Mucosa of descending colon (tissue), 3 donors: Measurements from ENCODE around the gene TMEM50B. TPM values are rescaled to one million over a fixed set of nuclear protein-coding genes. Genes with fewer than 3 reads are reported as not detected.

Source experiments
- ATAC-seq: fragments of 200-7000 bp; cut with Tn5 transposase; one replicate; pipeline ENCODE4 v1.9.1; 2020; ENCODE audit warnings: mild to moderate bottlenecking, moderate library complexity
- DNase-seq, 3 donors: peaks; one replicate each; pipeline ENCODE4 v3.0.0-alpha.2; 2020
- H3K36me3 ChIP-seq: fragments of 200-600 bp; one replicate; pipeline ENCODE4 v1.8.0; 2021; ENCODE audit warnings: low read depth, mild to moderate bottlenecking
- H3K4me1 ChIP-seq: fragments of 200-600 bp; one replicate; pipeline ENCODE4 v1.8.0; 2021; ENCODE audit warnings: low read depth, mild to moderate bottlenecking
- H3K4me3 ChIP-seq: fragments of 200-600 bp; one replicate; pipeline ENCODE4 v1.8.0; 2021; ENCODE audit warnings: mild to moderate bottlenecking
- H3K9me3 ChIP-seq: fragments of 200-600 bp; one replicate; pipeline ENCODE4 v1.8.0; 2021; ENCODE audit warnings: mild to moderate bottlenecking
- CTCF ChIP-seq: fragments of 200-600 bp; IDR thresholded peaks from one replicate; pipeline ENCODE4 v1.8.0; 2022; ENCODE audit warnings: antibody characterized with exemption, mild to moderate bottlenecking
- intact Hi-C, 2 donors: fragments of 100-400 bp; cut with DNase I in 1 of 2; cut with micrococcal nuclease in 1 of 2; formaldehyde crosslinking; loops; one replicate each; pipeline versions ENCODE4 v1.11.0 to v1.11.1; 2022; cut with DNase I, micrococcal nuclease
- total RNA-seq, 3 donors: library from RNA; stranded (reverse); fragmentation: NEBNext Ultra II Directional in 2 of 3; extraction: Animal tissue kit (Norgen Biotek cat#: 25700) in 2 of 3; gene quantifications; one replicate each; pipeline versions ENCODE4 v1.2.1 to v1.2.4, GENCODE V29; 2021 to 2023
- donor health status: DM: no; HTN: no; CAD: no; lungs with moderate emphysema.
- donor health status: DM: no; HTN: no; CAD: no.
- donor health status: DM: no; HTN: yes; CAD: no.

Gene TMEM50B
- total RNA-seq, 3 donors from 2014 or later: 40.5 to 53.1 (median 42.2) TPM

GRCh38 chr21:33433425-33434114 lies 46.2 kb downstream of the TMEM50B start:
- peaks cover 3% of the 10 kb centered on the region for H3K36me3 ChIP-seq
- DNase-seq (no peak), ATAC-seq (peak; percentile 20)
- intact Hi-C loops: no loop called here
- TF ChIP-seq CTCF: no peak
- H3K9me3 ChIP-seq: no peaks in the 10 kb centered on the region
- H3K4me3 ChIP-seq: no peak overlapping the region
- no peaks in the 10 kb centered on the region for H3K4me1 ChIP-seq

GRCh38 chr21:33433001-33433400 lies 46.8 kb downstream of the TMEM50B start:
- H3K4me3 ChIP-seq: no peak overlapping the region
- no peak for TF ChIP-seq CTCF
- no peaks in the 10 kb centered on the region for H3K9me3 ChIP-seq
- intact Hi-C loops: no loop called here
- ATAC-seq (no peak), DNase-seq (no peak)
- peaks cover 3% of the 10 kb centered on the region for H3K36me3 ChIP-seq
- H3K4me1 ChIP-seq: no peaks in the 10 kb centered on the region

- no peak for DNase-seq
- Histone ChIP-seq H3K9me3 (no peaks in the 10 kb centered on the region), H3K4me3 (no peak overlapping the region), H3K36me3 (peaks cover 3% of the 10 kb centered on the region), H3K4me1 (no peaks in the 10 kb centered on the region)
- TF ChIP-seq CTCF: no peak
- ATAC-seq: no peak
- intact Hi-C loops: no loop called here
Observed at GRCh38 chr21:33432496-33432895, 47.3 kb downstream of the TMEM50B start.

GRCh38 chr21:33430858-33431257 lies 48.9 kb downstream of the TMEM50B start:
- Histone ChIP-seq H3K36me3 (peaks cover 3% of the 10 kb centered on the region), H3K4me1 (no peaks in the 10 kb centered on the region), H3K4me3 (no peak overlapping the region), H3K9me3 (no peaks in the 10 kb centered on the region)
- ATAC-seq: no peak
- TF ChIP-seq CTCF: no peak
- DNase-seq: no peak
- intact Hi-C loops: no loop called here

GRCh38 chr21:33428669-33429068 lies 51.1 kb downstream of the TMEM50B start:
- ATAC-seq: no peak

More at GRCh38 chr21:33428669-33429068, 51.1 kb downstream of the TMEM50B start:
- no peak overlapping the region for H3K4me3 ChIP-seq
- H3K36me3 ChIP-seq: peaks cover 3% of the 10 kb centered on the region
- H3K9me3 ChIP-seq: no peaks in the 10 kb centered on the region
- intact Hi-C loops: no loop called here
- DNase-seq: no peak
- H3K4me1 ChIP-seq: no peaks in the 10 kb centered on the region
- TF ChIP-seq CTCF: no peak
